Erythroblast (primary cell): ENCODE measurements around the gene DNER.

Source experiments
- GATA1 ChIP-seq: IDR thresholded peaks from 2 replicates; pipeline ENCODE4 v1.6.1; 2011; ENCODE audit warnings: low read depth, mild to moderate bottlenecking, control low read depth, low read length, moderate library complexity
- POLR2A ChIP-seq: IDR thresholded peaks from 2 replicates; pipeline ENCODE4 v1.6.1; 2011; ENCODE audit warnings: mild to moderate bottlenecking, low read length

DNA sequence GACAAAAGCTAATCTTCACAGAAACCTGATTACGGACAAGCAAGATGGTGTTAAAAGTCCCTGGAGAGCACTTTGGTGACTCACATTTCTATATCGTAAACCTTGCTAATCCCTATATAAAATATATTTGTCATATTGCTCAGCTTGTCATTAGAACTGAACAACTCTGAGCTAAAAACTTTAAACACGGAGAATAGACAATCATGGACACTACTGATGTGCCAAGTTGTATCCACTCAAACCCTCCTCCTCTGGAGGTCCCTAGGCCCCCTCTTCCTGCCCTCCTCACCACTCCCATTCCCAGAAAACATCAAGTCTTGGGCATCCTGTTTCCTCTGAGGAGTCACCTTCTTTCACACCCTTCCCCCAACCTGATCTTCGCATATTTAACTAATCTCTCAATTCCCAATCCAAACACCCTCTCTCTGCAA is 304.6 kb downstream of the DNER start:
- TF ChIP-seq POLR2A = no peak
- TF ChIP-seq GATA1 = no peak
